Testis (tissue), 3 donors: ENCODE measurements around the gene NEXMIF. TPM values are rescaled to one million over a fixed set of nuclear protein-coding genes. Genes with fewer than 3 reads are reported as not detected.
"Not testable (repeated sequence)": the region's sequence is repeated elsewhere in the genome, so short reads cannot be mapped to it uniquely, and the experiment has no call there.

Source experiments
- DNase-seq: peaks from one replicate; pipeline ENCODE4 v3.0.0-alpha.2; 2019
- H3K27ac ChIP-seq, 2 donors: fragments of 200-600 bp; sonication (generic); one replicate each; pipeline ENCODE4 v1.5.1; 2019
- H3K27me3 ChIP-seq: fragments of 200-600 bp; sonication (generic); one replicate; pipeline ENCODE4 v1.5.1; 2019
- H3K36me3 ChIP-seq: fragments of 200-600 bp; sonication (generic); one replicate; pipeline ENCODE4 v1.5.1; 2017; ENCODE audit warnings: low read depth; ENCODE audit errors: missing control alignments
- H3K4me1 ChIP-seq: fragments of 200-600 bp; sonication (generic); one replicate; pipeline ENCODE4 v1.5.1; 2019
- H3K4me3 ChIP-seq, 2 donors: fragments of 200-600 bp; sonication (generic); one replicate each; pipeline ENCODE4 v1.5.1; 2017 to 2019
- H3K9me3 ChIP-seq: fragments of 200-600 bp; sonication (generic); one replicate; pipeline ENCODE4 v1.5.1; 2017
- POLR2A ChIP-seq: fragments of 450-650 bp; IDR thresholded peaks from one replicate; pipeline ENCODE4 v1.6.1; 2017; ENCODE audit warnings: antibody characterized with exemption, mild to moderate bottlenecking, moderate library complexity
- WGBS, 2 donors: methylation state at CpG; one replicate each; pipeline ENCODE4 v1.1.5; 2018; 5-methylcytosine and 5-hydroxymethylcytosine counted together
- intact Hi-C: fragments of 100-400 bp; cut with DNase I; formaldehyde crosslinking; loops from one replicate; pipeline ENCODE4 v1.15.1; 2023; ENCODE audit warnings: low total_unique reads
- polyA plus RNA-seq: library from polyadenylated mRNA; stranded (reverse); fragments of 350-450 nt; fragmentation: Illumina TruSeq; extraction: RNeasy Lipid Tissue Mini Kit (QIAGEN cat#74804); gene quantifications from one replicate; pipeline ENCODE4 v1.2.3, GENCODE V29; 2014; ENCODE audit warnings: low read depth, low replicate concordance; ENCODE audit not compliant: insufficient read depth
- total RNA-seq, 2 donors: library from RNA; depleted of rRNA; stranded (reverse); fragments of >200 nt; gene quantifications; one replicate each; pipeline ENCODE4 v1.2.3, GENCODE V29; 2016
- TF ChIP-seq, protein P1 (sequence below), 3 experiments: fragments of 450-650 bp in 2 of 3; fragments of 200-600 bp in 1 of 3; sonication (generic) in 1 of 3; IDR thresholded peaks; one replicate each; pipeline ENCODE4 v1.5.1; 2016 to 2019; ENCODE audit warnings: antibody characterized with exemption in 3 of 3, mild to moderate bottlenecking in 2 of 3, moderate library complexity in 1 of 3

NEXMIF gene
- total and polyA plus RNA-seq, 3 donors from 2014 or later = 0.47 to 1.3 (median 0.71) TPM

DNA sequence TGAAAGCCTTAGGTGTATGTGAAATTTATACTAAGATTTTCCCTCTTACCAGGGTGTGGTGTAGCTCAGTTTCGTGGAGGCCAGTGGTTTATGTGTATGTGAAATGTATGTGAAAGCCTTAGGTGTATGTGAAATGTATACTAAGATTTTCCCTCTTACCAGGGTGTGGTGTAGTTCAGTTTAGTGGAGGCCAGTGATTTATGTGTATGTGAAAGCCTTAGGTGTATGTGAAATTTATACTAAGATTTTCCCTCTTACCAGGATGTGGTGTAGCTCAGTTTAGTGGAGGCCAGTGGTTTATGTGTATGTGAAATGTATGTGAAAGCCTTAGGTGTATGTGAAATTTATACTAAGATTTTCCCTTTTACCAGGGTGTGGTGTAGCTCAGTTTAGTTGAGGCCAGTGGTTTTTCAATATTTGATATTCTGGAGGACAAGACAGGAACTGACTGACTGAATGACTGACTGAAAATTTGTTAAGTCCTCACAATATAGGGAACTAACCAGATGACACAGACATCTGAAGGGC, 143.7 kb downstream of the NEXMIF start:
- 80 to 92% methylated on average over 1 of the region's 1 CpG for WGBS, 2 donors
- no peak overlapping the region for H3K27ac ChIP-seq
- intact Hi-C loops = no loop called here
- no peak for TF ChIP-seq POLR2A
- TF ChIP-seq, protein P1, sequence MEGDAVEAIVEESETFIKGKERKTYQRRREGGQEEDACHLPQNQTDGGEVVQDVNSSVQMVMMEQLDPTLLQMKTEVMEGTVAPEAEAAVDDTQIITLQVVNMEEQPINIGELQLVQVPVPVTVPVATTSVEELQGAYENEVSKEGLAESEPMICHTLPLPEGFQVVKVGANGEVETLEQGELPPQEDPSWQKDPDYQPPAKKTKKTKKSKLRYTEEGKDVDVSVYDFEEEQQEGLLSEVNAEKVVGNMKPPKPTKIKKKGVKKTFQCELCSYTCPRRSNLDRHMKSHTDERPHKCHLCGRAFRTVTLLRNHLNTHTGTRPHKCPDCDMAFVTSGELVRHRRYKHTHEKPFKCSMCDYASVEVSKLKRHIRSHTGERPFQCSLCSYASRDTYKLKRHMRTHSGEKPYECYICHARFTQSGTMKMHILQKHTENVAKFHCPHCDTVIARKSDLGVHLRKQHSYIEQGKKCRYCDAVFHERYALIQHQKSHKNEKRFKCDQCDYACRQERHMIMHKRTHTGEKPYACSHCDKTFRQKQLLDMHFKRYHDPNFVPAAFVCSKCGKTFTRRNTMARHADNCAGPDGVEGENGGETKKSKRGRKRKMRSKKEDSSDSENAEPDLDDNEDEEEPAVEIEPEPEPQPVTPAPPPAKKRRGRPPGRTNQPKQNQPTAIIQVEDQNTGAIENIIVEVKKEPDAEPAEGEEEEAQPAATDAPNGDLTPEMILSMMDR (IDR thresholded peaks at IDR 0.05) = no peak
- H3K36me3 ChIP-seq = no peaks in the 10 kb centered on the region
- H3K27me3 ChIP-seq = no peaks in the 10 kb centered on the region
- no peak overlapping the region for H3K4me3 ChIP-seq
- no peak for DNase-seq
- no peaks in the 10 kb centered on the region for H3K4me1 ChIP-seq
- H3K9me3 ChIP-seq = no peaks in the 10 kb centered on the region

DNA sequence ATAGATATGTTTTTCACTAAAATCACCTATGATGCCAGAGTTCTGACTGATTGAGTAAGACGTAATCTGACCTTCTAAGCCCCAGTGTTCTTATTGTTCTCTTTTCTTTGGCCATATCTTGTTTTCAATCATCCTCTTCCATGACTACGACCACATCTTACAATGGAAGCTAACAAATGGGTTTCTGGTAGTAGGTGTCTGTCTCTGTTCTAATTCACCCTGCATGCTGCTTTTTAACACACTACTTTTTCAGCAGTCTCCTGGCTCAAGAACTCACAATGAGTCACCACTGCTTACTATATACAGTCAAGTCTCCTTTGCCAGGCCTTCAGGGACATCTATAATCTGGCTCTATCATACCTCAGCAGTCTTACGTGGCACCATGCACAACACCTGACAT, 146.1 kb downstream of the NEXMIF start:
- H3K36me3 ChIP-seq = no peaks in the 10 kb centered on the region
- no peak for TF ChIP-seq POLR2A
- TF ChIP-seq, protein P1 (IDR thresholded peaks at IDR 0.05) = no peak
- no peaks in the 10 kb centered on the region for H3K4me1 ChIP-seq
- no peaks in the 10 kb centered on the region for H3K9me3 ChIP-seq
- intact Hi-C loops = no loop called here
- H3K27ac ChIP-seq = no peak overlapping the region
- no peaks in the 10 kb centered on the region for H3K27me3 ChIP-seq
- H3K4me3 ChIP-seq = no peak overlapping the region
- DNase-seq = no peak
- WGBS, 2 donors = 77 to 82% methylated on average over 3 of the region's 3 CpGs

DNA sequence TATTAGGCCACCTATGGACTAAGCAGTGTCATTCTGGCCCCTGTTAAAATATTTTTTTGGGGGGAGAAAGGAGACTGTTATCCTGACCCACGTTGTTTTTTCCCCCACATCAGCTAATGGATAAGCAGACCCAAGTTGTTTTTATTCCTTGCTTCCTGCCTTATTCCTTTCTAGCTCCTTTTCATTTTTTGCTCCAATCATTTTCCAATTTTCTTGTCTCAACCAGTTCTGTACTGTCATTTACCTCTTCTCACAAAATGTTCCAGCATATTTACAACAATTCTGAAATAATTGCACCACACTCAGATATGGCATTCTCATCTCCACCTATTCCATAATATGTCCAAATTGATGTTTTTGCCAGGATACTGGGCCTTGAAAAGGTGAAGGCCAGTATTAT, 150.3 kb downstream of the NEXMIF start:
- no peaks in the 10 kb centered on the region for H3K9me3 ChIP-seq
- intact Hi-C loops = no loop called here
- TF ChIP-seq, protein P1 (IDR thresholded peaks at IDR 0.05) = no peak
- TF ChIP-seq POLR2A = no peak
- H3K4me1 ChIP-seq = no peaks in the 10 kb centered on the region
- no peak overlapping the region for H3K4me3 ChIP-seq
- no peak for DNase-seq
- H3K27ac ChIP-seq = no peak overlapping the region
- H3K27me3 ChIP-seq = no peaks in the 10 kb centered on the region
- 64 to 92% methylated on average over 1 of the region's 1 CpG for WGBS, 2 donors
- no peaks in the 10 kb centered on the region for H3K36me3 ChIP-seq

DNA sequence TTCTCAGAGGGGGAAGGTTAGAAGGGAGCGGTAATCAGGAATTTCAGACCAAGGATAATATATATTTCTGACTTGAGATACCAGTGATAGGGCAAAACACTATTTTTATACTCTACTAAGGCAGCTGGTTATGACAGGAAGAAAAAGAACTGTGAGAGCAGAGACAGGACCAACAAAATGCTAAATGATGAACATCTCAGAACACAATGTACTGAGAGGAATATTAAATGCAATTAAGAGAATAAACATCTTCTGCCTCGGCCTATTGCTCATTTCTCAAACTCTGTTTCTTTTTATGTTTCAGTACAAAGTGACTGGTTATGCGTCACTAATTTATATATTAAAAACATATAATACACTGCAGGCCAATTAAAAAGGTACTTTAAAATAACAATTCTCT, 188.8 kb downstream of the NEXMIF start:
- DNase-seq = no peak
- WGBS, 2 donors = 50 to 58% methylated on average over 3 of the region's 3 CpGs
- peak overlapping the region in 1 of 2 donors; percentile 41 for H3K27ac ChIP-seq

DNA sequence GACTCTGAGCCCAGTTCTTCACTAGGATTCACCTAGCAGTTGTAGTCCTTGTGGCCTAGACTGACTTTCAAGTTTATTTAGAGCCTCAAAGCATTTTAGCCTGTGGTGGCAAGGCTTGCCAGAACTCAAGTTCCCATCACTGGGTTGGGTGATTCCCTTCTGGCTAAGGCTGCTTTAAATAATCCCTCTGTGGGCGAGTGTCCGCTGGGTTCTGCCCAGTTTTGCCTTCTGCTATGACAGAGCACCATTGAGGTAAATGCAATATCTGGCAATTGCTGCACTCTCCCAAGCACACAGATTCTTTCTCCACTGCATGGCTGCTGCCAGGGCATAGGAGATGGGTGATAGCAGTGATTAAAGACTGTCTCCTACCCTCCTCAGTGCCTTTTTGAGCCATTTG, 220.0 kb downstream of the NEXMIF start:
- no peak for TF ChIP-seq POLR2A
- TF ChIP-seq, protein P1 (IDR thresholded peaks at IDR 0.05) = no peak
- no peaks in the 10 kb centered on the region for H3K4me1 ChIP-seq
- intact Hi-C loops = no loop called here
- no peaks in the 10 kb centered on the region for H3K27me3 ChIP-seq
- no peak overlapping the region for H3K4me3 ChIP-seq
- WGBS, 2 donors = 76 to 80% methylated on average over 2 of the region's 2 CpGs
- H3K9me3 ChIP-seq = no peaks in the 10 kb centered on the region
- no peak overlapping the region for H3K27ac ChIP-seq
- DNase-seq = no peak
- no peaks in the 10 kb centered on the region for H3K36me3 ChIP-seq

More for the DNA sequence above, 188.8 kb downstream of the NEXMIF start:
- no peaks in the 10 kb centered on the region for H3K9me3 ChIP-seq
- H3K36me3 ChIP-seq = no peaks in the 10 kb centered on the region
- no peaks in the 10 kb centered on the region for H3K27me3 ChIP-seq
- intact Hi-C loops = no loop called here
- no peak overlapping the region for H3K4me3 ChIP-seq
- no peaks in the 10 kb centered on the region for H3K4me1 ChIP-seq
- TF ChIP-seq, protein P1 (IDR thresholded peaks at IDR 0.05) = no peak

DNA sequence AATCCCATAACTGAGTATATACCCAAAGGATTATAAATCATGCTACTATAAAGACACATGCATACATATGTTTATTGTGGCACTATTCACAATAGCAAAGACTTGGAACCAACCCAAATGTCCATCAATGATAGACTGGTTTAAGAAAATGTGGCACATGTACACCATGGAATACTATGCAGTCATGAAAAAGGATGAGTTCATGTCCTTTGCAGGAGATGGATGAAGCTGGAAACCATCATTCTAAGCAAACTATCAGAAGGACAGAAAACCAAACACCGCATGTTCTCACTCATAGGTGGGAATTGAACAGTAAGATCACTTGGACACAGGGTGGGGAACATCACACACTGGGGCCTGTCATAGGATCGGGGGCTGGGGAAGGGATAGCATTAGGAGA, 223.9 kb downstream of the NEXMIF start:
- H3K27ac ChIP-seq, H3K36me3 ChIP-seq, H3K9me3 ChIP-seq, H3K4me1 ChIP-seq, H3K4me3 ChIP-seq, H3K27me3 ChIP-seq, DNase-seq, intact Hi-C loops: not testable (repeated sequence)
- 77 to 96% methylated on average over 2 of the region's 2 CpGs for WGBS, 2 donors
